ENCODE data around the gene RASA3.

RASA3 gene

GRCh38 chr13:114016321-114017027, 115.9 kb downstream of the RASA3 start:
- DNase-seq = no peak

- no peak for DNase-seq
Measured at GRCh38 chr13:114015969-114016295, 116.5 kb downstream of the RASA3 start.

DNA sequence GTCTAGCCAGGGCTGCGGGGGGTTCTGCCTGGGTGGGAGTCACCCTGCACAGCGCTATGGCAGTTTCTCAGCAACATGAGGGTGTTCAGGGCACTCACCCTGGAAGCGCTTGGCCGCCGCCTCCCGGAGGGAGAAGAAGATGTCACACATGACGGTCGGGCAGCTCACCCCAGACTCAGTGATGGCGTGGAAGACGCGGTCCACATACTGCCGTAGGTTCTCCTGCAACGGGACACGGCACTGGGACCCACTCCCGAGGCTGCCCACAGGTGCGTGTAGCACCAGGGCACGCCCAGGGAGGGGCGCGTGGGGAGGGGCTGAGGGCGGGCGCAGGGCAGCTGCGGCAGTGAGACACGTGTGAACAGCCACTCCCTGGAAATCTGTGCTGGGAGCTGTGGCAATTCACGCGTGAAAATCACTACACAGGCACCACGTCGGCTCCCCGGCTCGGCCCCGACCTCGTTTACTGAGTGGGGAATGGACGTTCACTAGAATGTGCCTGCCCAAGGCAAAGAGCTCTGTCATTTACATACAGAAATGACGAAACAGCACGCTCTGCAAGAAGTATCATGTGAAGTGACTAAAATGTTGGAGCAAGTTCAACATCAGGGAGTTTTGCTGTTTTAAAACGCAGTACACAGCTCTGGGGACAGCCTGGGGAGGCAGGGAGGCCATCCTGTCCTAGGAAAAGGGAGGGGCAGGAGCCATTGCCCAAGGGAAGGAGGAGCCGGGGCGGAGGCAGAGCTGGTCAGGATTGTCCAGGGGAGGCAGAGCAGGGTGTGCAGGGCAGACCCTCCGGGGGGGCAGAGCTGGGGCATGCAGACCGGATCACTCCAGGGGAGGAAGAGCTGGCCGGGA, 117.1 kb downstream of the RASA3 start:
- no peak for DNase-seq

- no peak for DNase-seq
Measured at GRCh38 chr13:114013952-114014629, 118.3 kb downstream of the RASA3 start.

GRCh38 chr13:114013336-114013735, 119.1 kb downstream of the RASA3 start:
- DNase-seq = no peak

- no peak for DNase-seq
Measured at GRCh38 chr13:114012921-114013320, 119.5 kb downstream of the RASA3 start.

GRCh38 chr13:114012141-114012540, 120.3 kb downstream of the RASA3 start:
- no peak for DNase-seq

DNA sequence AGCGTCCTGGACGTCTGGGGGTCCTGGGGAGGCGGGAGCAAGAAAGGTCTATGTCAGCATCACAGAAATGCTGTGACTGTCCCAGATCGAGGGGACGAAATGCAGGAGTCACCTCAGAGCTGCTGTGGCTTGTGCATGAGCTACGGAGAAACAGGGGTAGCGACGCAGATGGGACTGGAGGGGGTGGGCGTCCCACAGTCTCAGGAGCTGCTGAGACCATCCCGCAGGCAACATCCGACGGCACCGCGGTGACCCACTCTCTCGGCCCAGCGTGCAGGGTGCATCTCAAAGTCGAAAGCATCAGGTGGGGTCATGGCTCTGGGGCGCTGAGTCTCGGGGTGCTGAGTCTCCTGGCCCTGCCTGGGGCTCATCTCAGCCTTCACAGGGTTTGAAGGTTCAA, 121.2 kb downstream of the RASA3 start:
- DNase-seq = no peak

GRCh38 chr13:114010401-114011101, 121.9 kb downstream of the RASA3 start:
- DNase-seq = no peak

GRCh38 chr13:114009590-114010400, 122.6 kb downstream of the RASA3 start:
- no peak for DNase-seq

GRCh38 chr13:114008964-114009589, 123.3 kb downstream of the RASA3 start:
- no peak for DNase-seq

- DNase-seq = no peak
Measured at GRCh38 chr13:114007566-114007965, 124.9 kb downstream of the RASA3 start.

DNA sequence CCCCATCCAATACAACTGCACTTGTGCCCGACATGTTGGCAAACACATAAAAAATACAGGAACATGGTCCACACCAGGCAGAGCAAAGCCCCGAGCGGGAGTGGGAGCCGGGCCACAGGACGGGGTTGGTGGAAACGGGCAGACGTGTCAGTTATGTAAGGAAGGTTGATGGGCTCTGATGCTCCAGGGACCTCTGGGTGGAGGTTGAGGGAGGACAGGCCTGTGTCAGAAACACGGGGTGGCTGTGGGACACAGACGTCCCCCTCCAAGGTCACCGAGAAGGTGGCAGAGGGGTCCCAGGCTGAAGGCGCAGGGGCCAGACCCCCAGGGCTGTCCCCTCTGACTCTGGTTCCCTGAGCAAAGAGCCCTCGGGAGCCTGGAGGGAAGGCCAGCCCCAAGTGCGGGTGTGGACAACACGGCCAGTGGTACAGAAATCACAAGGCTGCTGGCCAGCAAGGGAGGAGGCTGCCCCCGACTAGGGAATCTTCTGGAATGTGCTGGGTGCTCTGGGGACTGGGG, 127.2 kb downstream of the RASA3 start:
- no peak for DNase-seq

- no peak for DNase-seq
Measured at GRCh38 chr13:114004420-114005205, 127.8 kb downstream of the RASA3 start.

GRCh38 chr13:114002771-114003321, 129.6 kb downstream of the RASA3 start:
- no peak for DNase-seq

GRCh38 chr13:114002009-114002544, 130.3 kb downstream of the RASA3 start:
- no peak for DNase-seq

- no peak for DNase-seq
Measured at GRCh38 chr13:114001331-114002008, 131.0 kb downstream of the RASA3 start.

- no peak for DNase-seq
Measured at GRCh38 chr13:114000151-114001040, 132.0 kb downstream of the RASA3 start.

DNA sequence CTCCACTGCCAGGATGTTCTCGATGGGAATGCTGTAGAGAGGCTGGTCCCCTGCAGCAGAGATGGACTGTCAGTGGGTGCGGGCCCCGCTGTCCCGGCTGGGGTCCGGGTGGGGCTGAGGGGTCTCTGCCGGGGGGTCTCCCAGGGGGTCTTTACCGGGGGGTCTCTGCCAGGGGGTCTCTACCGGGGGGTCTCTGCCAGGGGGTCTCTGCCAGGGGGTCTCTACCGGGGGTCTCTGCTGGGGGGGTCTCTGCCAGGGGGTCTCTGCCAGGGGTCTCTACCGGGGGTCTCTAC, 132.9 kb downstream of the RASA3 start:
- DNase-seq = no peak

Measured in activated gamma-delta T cell treated with Interleukin-2 at 50 U/mL for 16 hours (primary cell).